GM23248 (cell line): ENCODE measurements around the gene PJVK.

Experiments
- EZH2 ChIP-seq: fragments of 200-600 bp; sonication (generic); IDR thresholded peaks from 2 replicates; pipeline ENCODE4 v1.6.1; 2018; ENCODE audit warnings: antibody characterized with exemption, mild to moderate bottlenecking; ENCODE audit not compliant: insufficient read depth, poor library complexity, severe bottlenecking
- EZH2phosphoT487 ChIP-seq: fragments of 200-600 bp; sonication (generic); IDR thresholded peaks from 2 replicates; pipeline ENCODE4 v1.6.1; 2018; ENCODE audit warnings: antibody characterized with exemption, moderate library complexity, mild to moderate bottlenecking, low read depth; ENCODE audit not compliant: insufficient read depth

DNA sequence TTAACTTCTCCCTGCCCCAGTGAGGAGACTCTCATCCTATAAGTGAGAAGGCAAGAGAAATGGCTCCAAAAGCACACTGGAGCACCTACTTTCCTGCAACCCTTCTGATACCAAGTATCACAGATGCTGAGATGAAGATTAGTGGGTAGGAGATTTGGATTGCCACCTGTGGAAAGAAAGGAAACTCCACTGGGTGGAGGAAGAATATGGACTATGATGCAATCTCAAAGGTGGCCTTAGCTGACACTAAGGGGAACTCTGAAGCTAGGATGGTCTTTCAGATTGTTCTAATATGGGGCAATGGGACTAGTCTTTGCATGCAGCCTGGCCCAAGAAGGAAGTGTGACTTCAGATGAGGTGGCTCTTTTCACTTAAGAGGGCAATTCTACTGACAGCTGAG is 21.8 kb upstream of the PJVK start:
- TF ChIP-seq EZH2 (no peak), EZH2phosphoT487 (no peak)
